ENCODE data around the gene RNF152.

RNF152 gene

DNA sequence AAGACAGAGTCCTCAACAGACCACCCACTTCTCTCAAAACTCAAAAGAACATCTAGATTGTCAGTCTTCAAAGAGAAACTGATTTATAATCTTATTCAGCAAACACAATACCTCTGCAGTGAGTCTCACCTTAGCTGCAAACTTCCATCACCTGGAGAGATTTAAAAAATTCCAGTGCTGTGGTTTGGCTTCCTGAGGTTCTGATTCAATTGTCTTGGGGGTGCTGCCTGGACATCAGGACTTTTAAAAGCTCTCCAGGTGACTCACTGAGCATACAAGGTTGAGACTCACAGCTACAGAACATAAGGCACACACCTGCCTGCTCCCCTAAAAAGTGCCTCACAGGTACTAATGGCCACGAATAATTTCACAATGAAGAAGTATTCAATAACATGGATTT, 40.3 kb downstream of the RNF152 start:
- DNase-seq (ENCODE audit: low read depth): no peak

DNA sequence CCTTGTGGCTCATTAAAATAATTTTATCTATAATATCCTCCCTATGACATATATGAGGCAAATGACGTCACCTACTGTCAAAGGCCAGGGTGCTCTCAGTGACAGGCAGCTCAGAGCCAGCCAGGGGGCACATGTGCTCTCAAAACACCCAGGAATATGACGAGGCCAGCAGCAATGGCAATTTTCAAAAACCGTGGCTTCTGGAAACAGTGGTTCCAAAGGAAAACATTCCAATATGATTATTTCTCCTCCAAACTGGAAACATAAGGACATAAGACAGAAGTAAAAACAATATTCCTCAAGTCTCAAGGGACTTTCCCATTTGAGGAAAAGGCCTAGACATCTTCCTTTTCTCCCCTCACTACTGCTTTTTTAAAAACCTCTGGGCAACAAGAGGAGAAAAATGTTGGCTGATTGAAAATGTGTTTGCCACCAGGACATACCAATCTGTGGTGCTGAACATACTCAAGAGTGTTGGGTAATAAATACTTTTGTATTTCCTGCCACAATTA, 40.8 kb downstream of the RNF152 start:
- peak; percentile 86 for DNase-seq (ENCODE audit: low read depth)

DNA sequence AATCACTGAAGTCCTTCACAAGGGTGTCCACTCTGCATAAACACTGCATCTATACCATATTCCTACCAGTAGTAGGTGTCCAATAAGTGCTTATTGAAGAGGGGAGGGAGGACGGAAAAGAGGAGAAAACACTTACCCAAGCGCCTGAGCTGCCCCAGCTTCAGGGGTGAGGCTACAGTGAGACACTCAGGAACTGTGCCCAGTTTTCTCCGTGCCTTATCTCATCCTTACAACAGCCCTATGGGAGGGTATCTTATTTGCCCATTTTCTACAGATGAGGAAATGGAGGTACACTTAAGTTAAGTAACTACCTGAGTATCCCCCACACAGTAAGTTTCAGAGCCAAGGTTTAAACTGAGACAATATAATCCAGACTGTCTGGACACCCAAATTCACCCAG, 41.5 kb downstream of the RNF152 start:
- DNase-seq (ENCODE audit: low read depth): no peak

DNA sequence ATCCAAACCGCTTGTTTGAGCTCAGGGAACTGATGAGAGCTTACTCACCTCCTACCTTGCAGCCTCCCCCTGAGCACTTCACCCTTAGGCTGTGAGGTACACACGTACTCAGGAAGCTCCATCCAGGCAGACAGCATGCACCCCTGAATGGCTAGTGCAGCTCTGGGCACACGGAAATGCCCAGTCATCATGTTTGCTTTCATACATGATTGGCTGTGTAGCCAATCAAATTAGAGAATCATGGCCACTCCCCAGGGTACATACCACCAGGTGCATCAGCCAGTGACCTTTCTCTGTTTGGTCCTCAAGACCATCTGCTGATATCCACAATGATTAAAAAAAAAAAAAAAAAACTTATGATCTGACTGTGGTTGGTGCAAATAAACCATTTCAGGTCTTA, 42.1 kb downstream of the RNF152 start:
- DNase-seq (ENCODE audit: low read depth): no peak

DNA sequence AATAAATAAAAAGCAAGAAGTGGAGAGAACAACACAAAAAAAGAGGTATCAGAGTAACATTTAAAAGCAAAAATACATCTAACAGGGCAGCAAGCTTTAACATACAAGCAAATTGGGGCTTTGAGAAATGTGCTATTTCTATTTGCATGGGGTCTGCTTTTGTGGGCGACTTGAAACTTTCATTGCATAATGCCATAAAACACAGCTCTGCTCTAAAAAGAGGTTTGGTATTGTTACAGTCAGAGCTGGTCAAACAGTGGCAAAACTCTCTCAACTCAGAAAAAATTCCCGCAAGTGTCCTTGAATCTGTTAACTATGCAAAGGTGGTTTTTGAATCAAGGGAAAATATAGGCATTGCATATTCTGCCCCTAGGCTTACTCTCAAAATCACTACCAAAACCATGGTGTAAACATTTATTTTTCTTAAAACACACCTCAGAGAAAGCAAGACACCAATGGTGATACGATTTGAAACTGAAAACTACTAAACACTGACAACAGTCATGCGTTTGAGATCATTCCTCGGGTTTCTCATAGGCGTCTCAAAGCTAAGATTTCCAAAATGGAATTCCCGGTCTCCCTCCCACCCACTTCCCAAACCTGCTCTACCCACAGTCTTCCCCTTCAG, 45.5 kb downstream of the RNF152 start:
- no peak for DNase-seq (ENCODE audit: low read depth)

DNA sequence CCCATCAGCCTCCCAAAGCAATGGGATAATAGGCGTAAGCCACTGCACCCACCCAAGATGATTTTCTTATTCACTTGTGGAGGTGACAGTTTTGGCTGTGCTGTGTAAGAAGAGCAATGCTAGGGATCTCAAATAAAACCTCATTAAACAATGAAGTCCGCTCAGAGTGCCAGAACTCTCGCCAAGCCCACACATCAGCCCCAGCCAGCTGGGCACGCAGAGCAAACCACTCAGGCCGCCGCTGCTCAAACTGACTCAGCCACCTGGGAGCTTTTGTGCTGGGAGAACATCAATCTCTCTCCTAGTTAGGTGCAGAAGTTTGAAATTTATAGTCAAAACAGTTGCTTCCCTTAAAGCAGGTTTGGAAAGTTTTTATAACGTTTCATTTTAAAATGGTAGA, 47.6 kb downstream of the RNF152 start:
- DNase-seq (ENCODE audit: low read depth): no peak

DNA sequence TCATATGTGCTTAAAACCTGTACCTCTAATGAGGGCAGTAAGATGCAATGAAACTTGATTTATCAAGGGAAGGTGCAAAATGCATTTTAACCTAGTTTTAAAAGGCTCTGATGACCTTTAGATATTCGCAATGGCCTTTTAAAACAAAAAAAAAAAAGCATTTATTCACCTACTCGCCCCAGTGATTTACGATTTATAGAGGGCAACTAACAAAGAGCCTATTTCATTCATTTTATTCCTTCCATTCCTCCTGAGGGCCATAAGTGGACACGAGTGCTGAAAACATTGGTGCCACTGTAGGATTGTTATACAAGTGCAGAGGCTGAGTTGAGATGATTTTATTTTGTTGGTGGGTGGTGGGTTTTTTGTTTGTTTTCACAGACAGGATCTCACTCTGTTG, 48.1 kb downstream of the RNF152 start:
- DNase-seq (ENCODE audit: low read depth): no peak

DNA sequence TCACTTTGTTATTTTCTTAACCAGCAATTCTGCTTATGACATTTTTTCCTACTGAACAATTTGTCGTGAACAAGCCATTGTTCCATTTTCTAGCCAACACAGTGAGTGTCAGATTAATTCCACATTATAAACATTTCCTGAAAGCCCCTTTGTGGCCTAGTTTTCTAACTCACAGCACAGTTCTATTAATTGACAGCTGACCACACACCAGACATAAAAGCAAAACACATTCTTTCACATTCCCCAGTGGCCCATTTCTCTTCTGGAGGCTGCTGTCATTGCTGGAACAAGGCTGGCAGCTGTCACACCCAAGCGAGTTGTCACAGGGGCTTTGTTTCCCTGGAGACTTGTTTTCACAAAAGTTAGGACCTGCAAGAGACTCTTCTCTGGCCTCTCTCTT, 50.7 kb downstream of the RNF152 start:
- no peak for DNase-seq (ENCODE audit: low read depth)

DNA sequence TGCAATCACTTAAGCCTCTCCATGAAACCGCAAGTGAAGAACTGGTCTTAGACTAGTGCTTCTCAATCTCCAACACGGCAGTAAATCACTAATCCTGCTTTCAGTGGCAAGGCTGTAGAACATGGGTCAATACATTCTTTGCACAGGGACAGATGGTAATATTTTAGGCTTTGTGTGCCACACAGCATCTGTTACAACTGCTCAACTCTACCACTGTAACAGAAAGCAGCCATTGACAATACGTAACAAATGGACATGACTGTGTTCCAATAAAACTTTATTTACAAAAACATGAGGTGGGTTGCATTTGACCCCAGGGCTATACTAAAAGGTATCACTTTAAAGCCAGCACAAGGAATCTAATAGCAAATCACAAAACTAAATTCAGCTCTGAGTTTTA, 51.1 kb downstream of the RNF152 start:
- DNase-seq (ENCODE audit: low read depth): no peak

DNA sequence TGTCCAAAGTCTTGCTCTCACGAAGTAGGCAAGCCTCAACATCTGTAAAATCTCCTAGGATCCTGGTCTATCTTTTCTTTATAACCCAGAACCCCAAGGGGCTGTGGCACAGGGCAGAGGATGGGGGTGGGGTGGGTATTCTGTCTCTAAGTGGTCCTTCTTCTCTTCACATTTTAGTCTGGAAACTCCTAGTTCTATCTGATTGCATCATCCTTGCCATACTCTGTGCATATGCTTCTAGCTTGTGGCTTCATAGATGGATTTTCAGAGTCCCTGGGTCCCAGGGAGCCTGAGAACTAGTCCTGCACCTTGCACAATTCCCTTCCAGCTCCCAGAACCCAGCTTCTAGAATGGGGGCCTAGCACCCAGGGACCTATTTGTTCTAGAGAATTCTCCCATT, 52.5 kb downstream of the RNF152 start:
- DNase-seq (ENCODE audit: low read depth): no peak

DNA sequence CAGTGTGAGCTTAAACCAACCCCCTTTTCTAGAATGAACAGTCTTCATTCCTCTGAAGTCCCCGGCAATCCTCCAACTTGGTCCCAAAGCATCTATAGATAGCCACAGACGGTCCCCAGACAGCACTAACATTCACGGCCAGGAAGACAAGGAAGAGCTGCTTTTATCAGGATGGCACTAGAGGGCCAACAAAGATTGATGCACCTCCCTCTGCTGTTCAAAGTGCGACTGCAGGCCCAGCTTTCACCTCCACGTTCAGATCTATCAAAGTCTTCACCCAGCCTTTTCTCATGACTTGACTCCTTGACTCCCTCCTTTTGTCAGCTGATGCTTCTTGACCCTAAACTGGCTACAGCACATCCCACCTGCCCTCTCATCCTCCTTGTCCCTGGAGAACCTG, 54.3 kb downstream of the RNF152 start:
- no peak for DNase-seq (ENCODE audit: low read depth)

DNA sequence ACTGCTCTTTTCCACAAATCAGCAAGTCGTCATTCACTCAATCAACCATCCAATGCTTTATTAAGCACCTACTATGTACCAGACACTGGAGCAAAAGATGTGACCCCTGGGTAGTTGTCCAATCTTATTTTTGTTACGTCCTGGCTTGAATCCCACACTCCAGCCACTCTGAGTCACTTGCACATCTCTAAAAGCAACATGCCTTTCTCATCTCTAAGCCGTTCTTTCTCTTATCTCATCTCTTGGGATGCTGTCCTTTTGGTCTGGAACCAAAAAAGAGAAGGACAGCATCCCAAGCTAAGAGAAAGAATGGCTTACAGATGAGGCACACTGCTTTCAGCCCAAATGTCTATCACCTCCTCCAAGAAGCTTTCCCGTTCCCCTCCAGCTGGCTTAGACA, 58.8 kb downstream of the RNF152 start:
- no peak for DNase-seq (ENCODE audit: low read depth)

DNA sequence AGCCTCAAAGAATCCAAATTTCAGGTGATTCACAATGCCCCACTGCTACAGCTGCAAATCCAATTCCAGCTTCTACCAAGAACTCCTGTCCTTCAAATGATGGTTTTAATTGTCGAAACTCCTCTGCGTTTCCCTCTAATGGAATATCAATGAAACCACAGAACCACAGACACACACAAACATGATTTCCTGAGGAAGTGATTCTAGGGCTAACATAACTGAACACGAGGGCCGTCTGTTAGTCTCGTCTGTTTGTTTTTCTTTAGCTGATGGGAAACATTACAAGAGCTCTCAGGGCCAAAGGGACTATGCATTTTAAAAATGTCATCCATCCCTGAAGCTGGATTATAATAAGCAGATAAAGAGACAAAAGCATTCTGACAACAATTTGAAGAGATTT, 59.4 kb downstream of the RNF152 start:
- peak; percentile 36 for DNase-seq (ENCODE audit: low read depth)

DNA sequence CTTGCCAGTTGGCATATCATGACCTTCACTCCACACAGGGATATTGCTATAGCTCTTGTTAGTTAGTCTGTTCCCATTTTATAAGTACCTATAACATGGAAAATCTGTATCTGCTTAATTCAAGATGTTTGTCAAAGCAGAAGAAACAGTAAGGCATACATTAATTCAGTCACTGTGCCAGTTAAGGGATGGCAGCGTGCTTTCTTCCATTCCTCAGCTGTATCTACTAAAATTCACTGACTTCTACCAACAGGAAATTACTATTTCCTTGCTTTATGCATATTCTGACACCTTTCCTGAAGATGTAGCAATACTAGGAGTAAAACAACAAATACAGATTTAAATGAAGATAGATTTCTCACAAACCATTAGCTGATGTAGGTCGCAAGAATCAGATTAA, 59.9 kb downstream of the RNF152 start:
- no peak for DNase-seq (ENCODE audit: low read depth)

DNA sequence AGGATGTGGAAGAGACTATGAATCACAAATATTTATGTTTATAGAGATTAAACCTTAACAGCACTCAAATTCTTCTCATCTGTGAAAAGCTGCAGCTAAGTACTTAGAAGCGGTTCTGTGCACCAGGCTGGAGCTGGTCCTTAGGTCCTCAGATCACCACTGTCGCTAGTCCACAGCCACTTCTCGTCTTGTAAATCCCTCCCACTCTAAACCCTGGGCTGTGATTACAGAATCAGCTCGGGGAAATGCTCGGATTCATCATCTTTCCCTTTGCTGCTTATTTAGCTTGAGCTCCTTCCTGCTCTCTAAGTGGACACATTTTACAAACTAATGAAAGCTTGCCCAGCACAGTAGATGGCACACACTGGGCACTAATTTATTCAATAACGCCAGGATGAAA, 61.7 kb downstream of the RNF152 start:
- DNase-seq (ENCODE audit: low read depth): no peak

DNA sequence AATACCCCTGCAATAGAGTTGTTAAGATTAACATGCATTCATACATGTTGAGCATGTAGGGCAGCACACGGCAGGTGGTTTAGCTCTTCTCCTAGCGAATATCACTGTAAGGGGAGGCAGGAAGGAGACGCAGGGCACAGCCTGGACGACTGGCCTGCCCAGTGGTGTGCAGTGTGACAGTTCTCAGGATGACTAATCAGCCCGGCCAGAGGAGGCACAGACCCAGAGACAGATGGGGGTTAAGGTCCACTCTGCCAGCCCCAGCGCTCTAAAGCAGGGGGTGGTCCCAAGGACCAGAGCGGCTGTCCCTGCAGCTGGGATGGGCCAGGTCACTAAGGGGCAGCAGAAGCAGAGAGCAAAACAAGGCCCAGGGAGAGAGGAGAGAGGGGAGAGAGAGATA, 63.7 kb downstream of the RNF152 start:
- DNase-seq (ENCODE audit: low read depth): no peak

DNA sequence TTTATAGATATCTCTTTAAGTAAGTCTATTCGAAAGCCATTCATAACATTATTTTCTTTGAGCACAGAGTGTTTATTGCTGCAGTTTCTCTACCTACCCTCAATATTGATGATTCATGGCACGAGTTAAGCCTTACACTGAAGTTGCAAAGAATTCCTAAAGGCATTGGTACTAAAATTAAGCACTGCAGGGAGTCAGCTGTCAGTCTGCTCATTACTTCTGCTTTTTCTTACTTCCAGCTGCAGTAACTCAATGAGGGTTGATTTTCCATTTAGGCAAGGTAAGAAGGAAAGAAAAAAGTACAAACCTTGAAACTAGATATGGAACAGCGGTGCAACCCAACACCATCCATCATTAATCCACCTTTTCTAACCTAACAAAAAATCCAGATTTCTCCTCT, 65.2 kb downstream of the RNF152 start:
- no peak for DNase-seq (ENCODE audit: low read depth)

DNA sequence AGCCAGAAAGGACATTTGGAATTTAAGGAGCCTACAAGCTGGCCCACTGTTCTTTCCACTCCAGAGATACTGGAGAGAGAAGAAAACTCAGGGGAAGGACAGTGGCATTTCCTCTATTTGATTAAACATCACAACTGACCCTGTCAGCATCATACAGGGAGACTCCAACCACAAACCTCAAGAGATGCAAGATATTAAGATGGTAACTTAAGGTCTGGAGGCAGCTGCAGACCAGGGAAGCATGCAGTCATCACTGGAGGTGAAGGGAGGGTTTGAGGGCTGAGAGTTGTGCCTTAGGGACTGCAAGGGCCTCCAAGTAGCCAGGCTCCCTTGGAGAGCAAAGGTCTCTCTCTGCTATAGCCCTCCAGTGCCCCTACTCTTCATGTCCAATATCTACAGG, 67.4 kb downstream of the RNF152 start:
- no peak for DNase-seq (ENCODE audit: low read depth)

DNA sequence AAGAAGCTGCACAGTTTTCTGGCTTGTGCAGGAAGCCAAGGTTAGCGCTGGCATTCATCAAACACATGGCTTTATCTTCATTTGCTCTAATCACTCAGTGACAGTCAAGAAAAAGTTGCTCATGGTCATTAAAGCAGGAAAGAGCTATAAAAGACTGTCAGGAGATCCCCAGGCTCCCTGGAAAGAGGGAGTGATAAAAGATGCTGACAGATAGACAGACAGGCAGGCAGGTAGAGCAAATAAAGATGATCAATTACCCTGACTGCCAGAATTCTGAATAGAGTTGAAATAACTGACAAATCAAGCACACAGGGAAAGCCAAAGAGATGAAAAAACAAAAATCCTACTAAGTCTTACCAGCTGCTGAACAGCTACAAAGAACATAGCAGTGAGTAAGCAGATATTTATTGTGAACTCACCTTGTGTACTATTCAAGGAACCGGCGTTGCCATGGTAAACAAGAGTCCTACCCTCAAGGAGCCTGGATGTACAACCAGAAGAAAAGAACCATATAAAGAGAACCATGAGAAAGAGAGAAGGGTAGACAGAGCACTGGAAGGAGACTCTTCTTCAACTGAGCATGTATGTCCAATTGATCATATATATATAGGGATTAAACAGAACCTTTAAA, 68.0 kb downstream of the RNF152 start:
- no peak for DNase-seq (ENCODE audit: low read depth)

DNA sequence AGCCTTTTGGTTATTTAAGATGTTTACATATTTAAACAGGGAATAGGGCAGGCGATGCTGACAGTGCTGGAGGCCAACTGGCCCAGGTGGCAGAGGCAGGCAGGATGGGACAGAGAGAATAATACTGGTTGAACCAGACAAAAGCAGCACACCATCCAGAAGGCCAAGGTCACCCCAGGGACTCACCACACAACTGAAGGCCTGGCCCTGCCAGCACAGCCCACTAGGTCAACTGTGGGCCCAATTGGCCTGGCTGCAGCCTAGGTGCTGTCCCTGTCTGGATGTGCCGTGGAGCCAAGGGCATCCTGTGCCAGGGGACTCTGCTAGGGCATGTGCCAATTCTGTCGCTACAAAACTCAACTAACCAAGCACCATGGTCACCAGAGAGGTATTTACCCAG, 69.2 kb downstream of the RNF152 start:
- no peak for DNase-seq (ENCODE audit: low read depth)

DNA sequence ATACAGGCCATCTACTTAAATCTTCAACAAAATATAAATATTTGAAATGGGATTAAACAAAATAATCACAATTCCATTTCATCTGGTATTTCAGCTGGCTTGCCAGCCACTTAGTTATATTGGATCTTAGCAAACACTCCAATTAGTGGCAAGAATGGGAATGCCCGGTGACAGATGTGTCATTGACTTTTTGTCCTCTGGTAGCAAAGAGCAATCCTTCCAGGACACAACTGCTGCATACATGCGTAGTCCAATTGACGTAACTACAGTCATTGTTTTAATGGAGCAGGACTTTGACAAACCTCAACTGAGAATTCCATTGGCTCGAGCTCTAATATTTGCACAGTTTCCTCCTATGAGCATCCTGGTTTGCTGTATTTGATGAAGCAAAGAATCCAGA, 69.9 kb downstream of the RNF152 start:
- no peak for DNase-seq (ENCODE audit: low read depth)

DNA sequence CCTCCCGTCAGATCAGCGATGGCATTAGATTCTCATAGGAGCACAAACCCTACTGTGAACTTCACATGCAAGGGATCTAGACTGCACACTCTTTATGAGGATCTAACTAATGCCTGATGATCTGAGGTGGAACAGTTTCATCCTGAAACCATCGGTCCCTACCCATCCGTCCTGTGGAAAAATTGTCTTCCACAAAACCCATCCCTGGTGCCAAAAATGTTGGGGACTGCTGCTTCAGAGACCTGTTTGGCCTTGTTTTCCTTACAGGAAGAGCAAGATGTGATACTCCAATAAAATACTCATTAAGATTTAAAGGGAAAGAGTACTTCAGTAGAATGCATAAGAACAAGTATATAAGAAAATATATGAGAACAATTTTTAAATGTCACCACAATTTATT, 71.1 kb downstream of the RNF152 start:
- no peak for DNase-seq (ENCODE audit: low read depth)

DNA sequence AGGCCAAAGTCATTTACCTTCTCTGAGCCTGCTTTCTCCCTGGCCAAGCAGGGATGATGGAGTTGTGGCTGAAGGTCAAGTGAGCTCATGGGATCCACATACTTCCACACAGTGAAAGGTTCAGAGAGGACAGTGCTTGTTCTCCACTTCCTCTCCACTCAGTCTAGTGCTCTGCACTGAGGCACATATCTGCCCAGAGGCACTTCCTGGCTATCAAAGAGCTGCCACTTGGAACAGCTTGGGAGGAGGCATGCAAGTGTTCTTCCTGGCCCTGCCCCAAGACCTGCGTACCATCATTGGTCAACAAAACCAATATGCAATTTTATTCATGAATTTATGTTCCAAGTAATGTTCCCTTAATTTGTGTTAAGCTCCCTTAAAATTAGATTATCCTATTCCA, 71.9 kb downstream of the RNF152 start:
- DNase-seq (ENCODE audit: low read depth): no peak

DNA sequence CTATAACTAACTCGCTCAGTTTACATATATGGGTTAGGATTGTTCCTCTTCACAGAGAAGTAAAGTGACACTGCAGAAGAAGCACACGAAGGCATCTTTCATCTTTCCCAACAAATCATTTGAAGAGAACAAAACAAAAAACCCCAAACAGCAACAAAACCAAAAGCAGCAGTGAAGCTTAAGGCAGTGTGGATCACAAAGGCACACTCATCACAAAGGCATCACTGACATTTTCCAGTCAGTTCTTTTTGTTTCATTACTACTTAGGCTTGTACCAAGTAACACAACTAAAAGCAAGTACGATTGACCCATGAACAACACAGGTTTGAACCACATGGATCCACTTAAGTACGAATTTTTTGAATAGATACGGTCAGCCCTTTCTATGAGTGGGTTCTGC, 75.7 kb downstream of the RNF152 start:
- DNase-seq (ENCODE audit: low read depth): no peak

Data from stromal cell of bone marrow (primary cell).